Measurements from ENCODE around the gene PMAIP1. TPM values are rescaled to one million over a fixed set of nuclear protein-coding genes. Genes with fewer than 3 reads are reported as not detected.
A peak's percentile ranks its signal among the peaks of the same experiment; 100 is the strongest.
"Not testable (repeated sequence)": the region's sequence is repeated elsewhere in the genome, so short reads cannot be mapped to it uniquely, and the experiment has no call there.

The PMAIP1 gene
- 1 to 10 TPM in 1 of 10 donors, under 1 TPM in 6, not detected in 3; 0.18 to 1.8 (median 0.40) TPM for total RNA-seq
- under 1 TPM; 0.22 to 0.32 TPM for polyA plus RNA-seq
- long read RNA-seq, donor 1, result 0 reads
- long read RNA-seq, donor 2, result 0 reads
- long read RNA-seq, donor 3, partial matches to known transcripts, result 0 of 1 reads
- long read RNA-seq, donor 3, other reads (novel, unspliced or antisense), result 0 of 1 reads

DNA sequence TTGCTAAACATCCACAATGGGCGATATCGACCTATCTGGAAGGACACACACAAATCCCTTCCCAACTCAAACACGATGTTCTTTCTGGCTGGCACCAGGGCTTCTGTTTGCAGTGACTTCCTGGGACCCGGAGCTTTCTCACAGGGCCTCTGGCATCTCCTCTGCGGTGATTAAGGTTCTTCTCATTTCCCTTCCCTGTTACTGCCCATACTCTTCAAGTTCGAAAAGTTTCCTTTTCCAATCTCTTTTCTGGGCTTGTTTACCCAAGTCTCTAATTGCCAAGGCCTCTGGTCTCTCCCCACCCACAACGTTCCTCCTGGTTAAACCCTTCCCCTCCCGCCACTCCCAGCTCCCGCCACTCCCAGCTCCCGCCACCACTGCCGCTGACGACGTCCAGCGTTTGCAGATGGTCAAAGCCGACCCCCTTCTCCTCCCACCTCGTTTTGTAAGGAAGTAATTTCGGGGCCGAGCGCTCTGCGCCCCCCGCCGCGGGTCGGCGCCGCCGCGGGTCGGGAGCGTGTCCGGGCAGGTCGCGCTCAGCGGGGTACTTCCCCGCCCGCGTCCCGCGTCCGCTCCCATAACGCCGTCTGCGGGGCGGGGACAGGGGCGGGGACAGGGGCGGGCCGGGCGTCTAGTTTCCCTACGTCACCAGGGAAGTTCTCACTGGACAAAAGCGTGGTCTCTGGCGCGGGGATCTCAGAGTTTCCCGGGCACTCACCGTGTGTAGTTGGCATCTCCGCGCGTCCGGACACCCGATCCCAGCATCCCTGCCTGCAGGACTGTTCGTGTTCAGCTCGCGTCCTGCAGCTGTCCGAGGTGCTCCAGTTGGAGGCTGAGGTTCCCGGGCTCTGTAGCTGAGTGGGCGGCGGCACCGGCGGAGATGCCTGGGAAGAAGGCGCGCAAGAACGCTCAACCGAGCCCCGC is at the start of gene PMAIP1:
Gene PMAIP1, plus strand, starts transcription at position 699 of the 924 bp plus-strand sequence. Its CDS starts 182 bp downstream, at position 881.
- WGBS, 2 donors, result 1% methylated on average over 71 to 73 of the region's 73 CpGs
- ATAC-seq (peak; percentile 95 to 98 (median 97)), DNase-seq (peak; percentile 76 to 81)
- H3K4me1 ChIP-seq, result peaks cover 3 to 34% (median 17%) of the 10 kb centered on the region in 9 donors
- H3K9me3 ChIP-seq, result no peaks in the 10 kb centered on the region
- intact Hi-C loops (cut with DNase I), result no loop called here
- H3K27ac ChIP-seq, result peak within 1 kb of the TSS in 9 of 10 donors; percentile 52 to 90 (median 75)
- H3K27me3 ChIP-seq, result peaks cover 0 to 80% (median 37%) of the 10 kb centered on the region in 7 donors
- no peaks in the 10 kb centered on the region for H3K36me3 ChIP-seq
- TF ChIP-seq, protein P1, sequence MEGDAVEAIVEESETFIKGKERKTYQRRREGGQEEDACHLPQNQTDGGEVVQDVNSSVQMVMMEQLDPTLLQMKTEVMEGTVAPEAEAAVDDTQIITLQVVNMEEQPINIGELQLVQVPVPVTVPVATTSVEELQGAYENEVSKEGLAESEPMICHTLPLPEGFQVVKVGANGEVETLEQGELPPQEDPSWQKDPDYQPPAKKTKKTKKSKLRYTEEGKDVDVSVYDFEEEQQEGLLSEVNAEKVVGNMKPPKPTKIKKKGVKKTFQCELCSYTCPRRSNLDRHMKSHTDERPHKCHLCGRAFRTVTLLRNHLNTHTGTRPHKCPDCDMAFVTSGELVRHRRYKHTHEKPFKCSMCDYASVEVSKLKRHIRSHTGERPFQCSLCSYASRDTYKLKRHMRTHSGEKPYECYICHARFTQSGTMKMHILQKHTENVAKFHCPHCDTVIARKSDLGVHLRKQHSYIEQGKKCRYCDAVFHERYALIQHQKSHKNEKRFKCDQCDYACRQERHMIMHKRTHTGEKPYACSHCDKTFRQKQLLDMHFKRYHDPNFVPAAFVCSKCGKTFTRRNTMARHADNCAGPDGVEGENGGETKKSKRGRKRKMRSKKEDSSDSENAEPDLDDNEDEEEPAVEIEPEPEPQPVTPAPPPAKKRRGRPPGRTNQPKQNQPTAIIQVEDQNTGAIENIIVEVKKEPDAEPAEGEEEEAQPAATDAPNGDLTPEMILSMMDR (IDR thresholded peaks at IDR 0.05), result no peak
- peak within 1 kb of the TSS; percentile 39 to 86 (median 63) for H3K4me3 ChIP-seq

GRCh38 chr18:59851784-59852399 is 47.9 kb upstream of the PMAIP1 start:
- no peaks in the 10 kb centered on the region for H3K4me1 ChIP-seq
- H3K27ac ChIP-seq, result no peak overlapping the region
- WGBS, 2 donors, result 81% methylated on average over 8 of the region's 8 CpGs
- TF ChIP-seq, protein P1 (IDR thresholded peaks at IDR 0.05), result no peak
- DNase-seq (no peak), ATAC-seq (no peak)
- H3K4me3 ChIP-seq, result no peak overlapping the region
- no peaks in the 10 kb centered on the region for H3K36me3 ChIP-seq
- peaks cover 0 to 5% (median 0%) of the 10 kb centered on the region in 7 donors for H3K27me3 ChIP-seq
- intact Hi-C loops (cut with DNase I), result no loop called here
- H3K9me3 ChIP-seq, result no peaks in the 10 kb centered on the region

DNA sequence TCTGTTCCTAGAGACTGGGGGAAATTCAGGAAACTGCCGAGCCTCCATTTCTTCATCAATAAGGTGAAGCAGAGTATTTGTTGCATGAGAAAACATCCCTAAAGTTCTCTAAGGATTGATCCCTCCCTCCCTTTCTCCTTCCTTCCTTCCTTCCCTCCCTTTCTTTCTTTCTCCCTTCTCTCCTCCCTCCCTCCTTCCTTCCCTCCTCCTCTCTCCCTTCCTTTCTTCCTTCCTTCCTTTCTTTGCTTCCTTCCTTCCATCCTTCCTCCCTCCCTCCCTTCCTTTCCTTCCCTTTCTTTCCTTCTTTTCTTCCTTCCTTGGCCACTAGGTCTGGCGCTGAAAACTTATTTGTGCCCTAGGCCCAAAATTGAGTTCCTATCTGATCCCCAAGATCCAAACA is 47.2 kb upstream of the PMAIP1 start:
- Histone ChIP-seq H3K27ac (no peak overlapping the region), H3K4me1 (no peaks in the 10 kb centered on the region), H3K36me3 (no peaks in the 10 kb centered on the region), H3K9me3 (no peaks in the 10 kb centered on the region), H3K4me3 (no peak overlapping the region), H3K27me3 (peaks cover 0 to 9% (median 0%) of the 10 kb centered on the region in 7 donors)
- WGBS, 2 donors, result 92 to 96% methylated on average over 2 of the region's 2 CpGs
- TF ChIP-seq, protein P1 (IDR thresholded peaks at IDR 0.05), result no peak
- ATAC-seq (no peak), DNase-seq (no peak)
- intact Hi-C loops (cut with DNase I), result no loop called here

DNA sequence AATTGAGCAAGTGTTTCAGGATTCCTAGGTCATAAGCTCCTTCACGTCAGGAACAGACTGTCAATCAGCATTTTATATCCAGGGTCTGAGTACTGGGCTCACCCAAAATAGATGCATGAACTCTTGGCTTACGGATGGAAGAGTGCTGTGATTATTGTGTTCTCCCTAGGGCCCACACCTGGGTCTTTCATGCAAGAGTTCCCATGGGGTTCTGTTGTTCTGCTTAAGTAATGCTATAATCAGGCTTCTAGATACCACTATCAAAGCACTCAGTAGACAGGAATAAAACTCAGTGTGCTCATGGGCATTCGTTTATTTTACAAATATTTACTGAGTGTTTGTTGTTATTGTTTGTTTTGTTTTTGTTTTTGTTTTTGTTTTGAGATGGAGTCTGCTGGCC is 46.4 kb upstream of the PMAIP1 start:
- H3K9me3 ChIP-seq, result no peaks in the 10 kb centered on the region
- TF ChIP-seq, protein P1 (IDR thresholded peaks at IDR 0.05), result no peak
- DNase-seq, result no peak
- H3K27me3 ChIP-seq, result peaks cover 0 to 17% (median 0%) of the 10 kb centered on the region in 7 donors
- no peaks in the 10 kb centered on the region for H3K36me3 ChIP-seq
- WGBS, 2 donors, result 76 to 80% methylated on average over 3 of the region's 3 CpGs
- no peaks in the 10 kb centered on the region for H3K4me1 ChIP-seq
- no peak overlapping the region for H3K27ac ChIP-seq
- intact Hi-C loops (cut with DNase I), result no loop called here
- ATAC-seq, result no peak
- H3K4me3 ChIP-seq, result no peak overlapping the region

DNA sequence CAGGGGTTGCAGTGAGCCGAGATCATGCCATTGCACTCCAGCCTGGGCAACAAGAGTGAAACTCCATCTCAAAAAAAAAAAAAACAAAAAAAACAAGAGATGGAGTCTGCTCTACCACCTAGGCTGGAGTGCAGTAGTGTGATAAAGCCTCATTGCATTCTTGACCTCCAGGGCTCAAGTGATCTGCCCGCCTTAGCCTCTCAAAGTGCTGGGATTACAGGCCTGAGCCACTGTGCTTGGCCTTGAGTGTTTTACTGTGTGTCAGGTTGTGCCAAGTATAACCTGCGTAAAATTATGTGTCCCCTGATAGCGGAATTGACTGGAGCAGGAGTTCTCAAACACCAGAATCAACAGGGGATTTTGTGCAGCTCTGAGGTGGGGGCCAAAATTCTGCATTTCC is 45.8 kb upstream of the PMAIP1 start:
- H3K27ac ChIP-seq; DNase-seq; intact Hi-C loops (cut with DNase I); H3K4me3 ChIP-seq; ATAC-seq; H3K9me3 ChIP-seq; H3K36me3 ChIP-seq; H3K4me1 ChIP-seq: not testable (repeated sequence)
- peaks cover 0 to 18% (median 0%) of the 10 kb centered on the region in 7 donors for H3K27me3 ChIP-seq
- 88% methylated on average over 4 of the region's 4 CpGs for WGBS, 2 donors

Data from heart right ventricle (tissue), 16 donors.